Measurements from ENCODE around the gene MUTYH. TPM values are rescaled to one million over a fixed set of nuclear protein-coding genes. Genes with fewer than 3 reads are reported as not detected.

Gene MUTYH
- total RNA-seq, 4 donors from 2014 or later = 6.4 to 17.0 (median 10.3) TPM

Other genes starting within 250 kb of the MUTYH start
- 1 to 10 TPM in 2 of 4 donors, under 1 TPM in 2; 0.85 to 1.3 (median 1.0) TPM for gene ZSWIM5, start 133.8 kb downstream of the MUTYH start, total RNA-seq
- gene HPDL, start 13.5 kb downstream of the MUTYH start, total RNA-seq = under 1 TPM in 1 of 4 donors, not detected in 3; 0.22 TPM
- gene TOE1, start 270 bp downstream of the MUTYH start, total RNA-seq = 1 to 10 TPM; 5.4 to 7.7 (median 6.9) TPM
- gene TESK2, start 150.7 kb upstream of the MUTYH start, total RNA-seq = 10 to 100 TPM in 1 of 4 donors, 1 to 10 TPM in 3; 2.8 to 10.7 (median 6.5) TPM
- gene CCDC163, start 159.6 kb upstream of the MUTYH start, total RNA-seq = under 1 TPM in 2 of 4 donors, not detected in 2; 0.49 to 0.68 TPM
- 1 to 10 TPM in 3 of 4 donors, under 1 TPM in 1; 0.88 to 4.2 (median 2.8) TPM for gene MMACHC, start 159.9 kb upstream of the MUTYH start, total RNA-seq
- gene PRDX1, start 181.4 kb upstream of the MUTYH start, total RNA-seq = 100 to 1,000 TPM; 159 to 328 (median 216) TPM
- gene AKR1A1, start 210.4 kb upstream of the MUTYH start, total RNA-seq = 10 to 100 TPM; 57.8 to 91.3 (median 82.1) TPM
- gene NASP, start 243.6 kb upstream of the MUTYH start, total RNA-seq = 100 to 1,000 TPM in 1 of 4 donors, 10 to 100 TPM in 3; 43.0 to 106 (median 79.2) TPM

Measured in subcutaneous adipose tissue (tissue), 4 donors.